ENCODE results near the gene IQCN.

IQCN gene

DNA sequence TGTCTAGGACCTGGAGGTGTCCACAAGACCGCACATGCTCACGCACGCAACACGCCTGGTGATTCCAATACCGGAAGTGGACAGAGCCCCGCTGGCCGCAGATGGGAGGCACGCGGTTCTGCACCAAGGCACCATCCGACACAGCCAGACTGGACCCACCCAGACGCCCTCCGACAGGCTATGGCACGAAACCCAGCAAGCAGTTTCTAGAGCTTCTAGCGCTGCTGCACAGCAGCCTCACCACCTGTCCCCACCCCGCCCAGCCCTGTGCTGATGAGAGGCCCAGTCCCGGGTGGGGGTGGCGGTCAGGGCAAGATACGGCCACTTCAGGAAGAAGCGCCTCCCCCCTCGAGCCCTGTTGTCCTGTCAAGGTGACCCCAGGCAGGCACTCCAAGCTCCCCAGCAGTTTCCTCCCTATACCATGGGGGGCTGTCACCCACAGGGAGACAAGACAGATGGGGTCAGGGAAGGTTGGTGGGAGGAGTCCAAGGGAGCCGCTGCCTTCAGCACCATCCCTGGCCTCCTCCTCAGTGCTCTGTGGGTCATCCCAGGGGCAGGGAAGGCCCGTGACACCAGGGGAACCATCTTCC is 37.3 kb upstream of the IQCN start:
- Histone ChIP-seq H2AFZ (ENCODE audit: low read depth, low read length) (no peak overlapping the region), H3K36me3 (ENCODE audit: insufficient read depth, low read length) (peaks cover 98% of the 10 kb centered on the region), H3K27me3 (ENCODE audit: insufficient read depth, low read length, poor library complexity) (no peaks in the 10 kb centered on the region), H4K20me1 (ENCODE audit: insufficient read depth, low read length) (peaks cover 46% of the 10 kb centered on the region), H3K4me1 (ENCODE audit: insufficient read depth, low read length) (no peaks in the 10 kb centered on the region; the same call in 1 of the 2 replicates), H3K9ac (ENCODE audit: low read depth, low read length) (no peak overlapping the region), H3K9me3 (ENCODE audit: insufficient read depth, low read length, severe bottlenecking) (no peaks in the 10 kb centered on the region), H3K27ac (ENCODE audit: low read length) (no peak overlapping the region), H3K79me2 (ENCODE audit: insufficient read depth, low read length) (peaks cover 44% of the 10 kb centered on the region), H3K4me2 (ENCODE audit: insufficient read depth, low read length) (no peak overlapping the region), H3K4me3 (ENCODE audit: low read depth in 1 of 2, low read length in 2 of 2) (no peak overlapping the region)
- no peak for ATAC-seq (ENCODE audit: insufficient read depth, low read depth)
- TF ChIP-seq, protein P1, sequence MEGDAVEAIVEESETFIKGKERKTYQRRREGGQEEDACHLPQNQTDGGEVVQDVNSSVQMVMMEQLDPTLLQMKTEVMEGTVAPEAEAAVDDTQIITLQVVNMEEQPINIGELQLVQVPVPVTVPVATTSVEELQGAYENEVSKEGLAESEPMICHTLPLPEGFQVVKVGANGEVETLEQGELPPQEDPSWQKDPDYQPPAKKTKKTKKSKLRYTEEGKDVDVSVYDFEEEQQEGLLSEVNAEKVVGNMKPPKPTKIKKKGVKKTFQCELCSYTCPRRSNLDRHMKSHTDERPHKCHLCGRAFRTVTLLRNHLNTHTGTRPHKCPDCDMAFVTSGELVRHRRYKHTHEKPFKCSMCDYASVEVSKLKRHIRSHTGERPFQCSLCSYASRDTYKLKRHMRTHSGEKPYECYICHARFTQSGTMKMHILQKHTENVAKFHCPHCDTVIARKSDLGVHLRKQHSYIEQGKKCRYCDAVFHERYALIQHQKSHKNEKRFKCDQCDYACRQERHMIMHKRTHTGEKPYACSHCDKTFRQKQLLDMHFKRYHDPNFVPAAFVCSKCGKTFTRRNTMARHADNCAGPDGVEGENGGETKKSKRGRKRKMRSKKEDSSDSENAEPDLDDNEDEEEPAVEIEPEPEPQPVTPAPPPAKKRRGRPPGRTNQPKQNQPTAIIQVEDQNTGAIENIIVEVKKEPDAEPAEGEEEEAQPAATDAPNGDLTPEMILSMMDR (IDR thresholded peaks at IDR 0.05; ENCODE audit: borderline replicate concordance, extremely low read depth, low read length, poor library complexity, severe bottlenecking): no peak
- no peak for TF ChIP-seq EZH2 (IDR thresholded peaks at IDR 0.05; ENCODE audit: borderline replicate concordance, low read depth, low read length, severe bottlenecking)
- no peak for DNase-seq

DNA sequence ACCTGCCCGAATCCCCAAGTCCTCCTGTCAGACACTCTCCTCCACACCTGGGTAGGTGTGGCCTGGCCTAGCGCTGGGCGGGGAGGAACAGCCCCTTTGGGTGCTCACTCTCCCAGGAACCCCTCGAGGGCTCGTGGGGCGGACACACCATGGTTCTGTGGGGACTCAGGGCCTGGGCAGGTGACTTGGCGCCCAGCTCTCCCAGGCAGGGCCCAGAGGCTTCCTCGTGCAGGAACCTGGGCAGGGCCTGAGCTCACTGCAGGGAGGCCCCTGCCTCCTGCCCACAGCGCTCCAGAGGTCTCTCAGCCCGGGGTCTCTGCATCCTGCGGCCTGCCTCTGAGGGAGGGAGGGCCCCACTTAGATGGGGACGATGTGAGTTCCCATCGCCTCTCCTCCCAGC is 36.7 kb upstream of the IQCN start:
- H3K36me3 ChIP-seq (ENCODE audit: insufficient read depth, low read length): peaks cover 98% of the 10 kb centered on the region
- no peak overlapping the region for H3K4me2 ChIP-seq (ENCODE audit: insufficient read depth, low read length)
- peaks cover 39% of the 10 kb centered on the region for H3K79me2 ChIP-seq (ENCODE audit: insufficient read depth, low read length)
- H3K9me3 ChIP-seq (ENCODE audit: insufficient read depth, low read length, severe bottlenecking): no peaks in the 10 kb centered on the region
- TF ChIP-seq, protein P1 (IDR thresholded peaks at IDR 0.05; ENCODE audit: borderline replicate concordance, extremely low read depth, low read length, poor library complexity, severe bottlenecking): no peak
- no peak for TF ChIP-seq EZH2 (IDR thresholded peaks at IDR 0.05; ENCODE audit: borderline replicate concordance, low read depth, low read length, severe bottlenecking)
- no peak overlapping the region for H2AFZ ChIP-seq (ENCODE audit: low read depth, low read length)
- DNase-seq: no peak
- peaks cover 6% of the 10 kb centered on the region for H3K4me1 ChIP-seq (ENCODE audit: insufficient read depth, low read length)
- peaks cover 44% of the 10 kb centered on the region for H4K20me1 ChIP-seq (ENCODE audit: insufficient read depth, low read length)
- H3K27ac ChIP-seq (ENCODE audit: low read length): no peak overlapping the region
- no peak overlapping the region for H3K9ac ChIP-seq (ENCODE audit: low read depth, low read length)
- H3K27me3 ChIP-seq (ENCODE audit: insufficient read depth, low read length, poor library complexity): no peaks in the 10 kb centered on the region
- ATAC-seq (ENCODE audit: insufficient read depth, low read depth): no peak
- H3K4me3 ChIP-seq (ENCODE audit: low read depth in 1 of 2, low read length in 2 of 2): no peak overlapping the region

DNA sequence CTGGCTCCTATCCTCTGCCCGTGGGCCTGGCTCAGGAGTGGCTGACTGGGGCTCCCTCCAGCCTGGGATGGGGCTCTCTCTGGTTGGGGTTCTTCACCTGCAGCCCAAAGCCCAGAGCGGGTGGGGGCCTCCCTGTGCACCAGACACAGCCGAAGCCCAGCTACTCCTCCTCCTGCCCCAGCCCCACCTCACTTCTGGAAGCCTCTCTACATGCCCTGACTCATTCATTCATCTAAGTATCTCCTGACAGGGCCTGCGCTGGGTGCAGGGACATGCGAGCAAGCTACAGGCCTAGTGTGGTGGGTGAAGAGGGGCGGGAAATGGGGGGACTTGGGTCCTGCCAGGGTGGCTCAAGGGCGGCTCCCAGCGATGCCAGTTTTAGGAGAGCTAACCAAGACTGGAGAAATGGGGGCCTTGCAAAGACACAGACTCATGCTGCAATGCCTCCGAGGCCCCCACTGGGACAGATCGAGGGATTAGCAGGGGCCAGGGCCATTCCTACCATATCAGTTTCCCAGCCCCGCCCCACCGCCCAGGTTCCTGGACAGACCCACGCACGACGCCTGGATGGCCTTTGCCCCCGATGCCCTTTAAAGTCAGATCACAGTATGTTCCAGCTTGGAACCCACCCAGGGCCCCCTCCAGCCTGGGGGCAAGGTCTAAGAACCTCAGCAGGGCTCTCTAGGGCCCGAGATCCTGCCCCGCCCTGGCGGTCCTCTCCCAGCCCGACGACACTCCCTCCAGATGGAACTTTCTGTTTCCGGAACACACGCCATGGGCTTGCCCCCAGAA is 36.1 kb upstream of the IQCN start:
- peaks cover 13% of the 10 kb centered on the region for H3K4me1 ChIP-seq (ENCODE audit: insufficient read depth, low read length)
- H3K9ac ChIP-seq (ENCODE audit: low read depth, low read length): no peak overlapping the region
- ATAC-seq (ENCODE audit: insufficient read depth, low read depth) (no peak), DNase-seq (no peak)
- no peak overlapping the region for H3K27ac ChIP-seq (ENCODE audit: low read length)
- no peak overlapping the region for H2AFZ ChIP-seq (ENCODE audit: low read depth, low read length)
- TF ChIP-seq, protein P1 (IDR thresholded peaks at IDR 0.05; ENCODE audit: borderline replicate concordance, extremely low read depth, low read length, poor library complexity, severe bottlenecking): no peak
- TF ChIP-seq EZH2 (IDR thresholded peaks at IDR 0.05; ENCODE audit: borderline replicate concordance, low read depth, low read length, severe bottlenecking): no peak
- H3K79me2 ChIP-seq (ENCODE audit: insufficient read depth, low read length): peaks cover 32% of the 10 kb centered on the region
- H4K20me1 ChIP-seq (ENCODE audit: insufficient read depth, low read length): peaks cover 44% of the 10 kb centered on the region
- H3K9me3 ChIP-seq (ENCODE audit: insufficient read depth, low read length, severe bottlenecking): no peaks in the 10 kb centered on the region
- no peak overlapping the region for H3K4me2 ChIP-seq (ENCODE audit: insufficient read depth, low read length)
- no peak overlapping the region for H3K4me3 ChIP-seq (ENCODE audit: low read depth in 1 of 2, low read length in 2 of 2)
- H3K27me3 ChIP-seq (ENCODE audit: insufficient read depth, low read length, poor library complexity): no peaks in the 10 kb centered on the region
- H3K36me3 ChIP-seq (ENCODE audit: insufficient read depth, low read length): peaks cover 94% of the 10 kb centered on the region

Measured in DND-41 (cell line).